WTC11 (cell line): ENCODE measurements around the gene AMPD3. TPM values are rescaled to one million over a fixed set of nuclear protein-coding genes. Genes with fewer than 3 reads are reported as not detected.

Experiments
- ATAC-seq: fragments of 200-7000 bp; cut with Tn5 transposase; 2 replicates; pipeline ENCODE4 v1.10.0; 2021; ENCODE audit warnings: mild to moderate bottlenecking, moderate library complexity
- CTCF ChIA-PET: fragments of 300-600 bp; sonication (Branson Sonifier 250); formaldehyde crosslinking; loops from one replicate; lab custom pipeline; 2021; ENCODE audit warnings: antibody characterized with exemption; lab: Charles Lee
- POLR2A ChIA-PET: fragments of 350-600 bp; sonication (Branson Sonifier 250); formaldehyde crosslinking; loops from one replicate; lab custom pipeline; 2021; ENCODE audit warnings: antibody characterized with exemption; lab: Charles Lee
- DNase-seq: peaks from one replicate; pipeline ENCODE4 v3.0.0; 2021; ENCODE audit warnings: low spot score
- H3K27ac Mint-ChIP-seq: 2 replicates; pipeline ENCODE4 v1.8.0; 2021; ENCODE audit warnings: mixed read lengths
- H3K27me3 Mint-ChIP-seq: 2 replicates; pipeline ENCODE4 v1.8.0; 2021; ENCODE audit warnings: low read depth, mild to moderate bottlenecking, moderate library complexity, mixed read lengths
- H3K36me3 Mint-ChIP-seq: 2 replicates; pipeline ENCODE4 v1.8.0; 2021; ENCODE audit warnings: mixed read lengths
- H3K4me1 Mint-ChIP-seq: 2 replicates; pipeline ENCODE4 v1.8.0; 2022; ENCODE audit warnings: mixed read lengths
- H3K4me3 Mint-ChIP-seq: 2 replicates; pipeline ENCODE4 v1.8.0; 2021; ENCODE audit warnings: mild to moderate bottlenecking, moderate library complexity, mixed read lengths
- H3K9me3 Mint-ChIP-seq: 2 replicates; pipeline ENCODE4 v1.8.0; 2021; ENCODE audit warnings: mixed read lengths
- CREM ChIP-seq: sonication (generic); formaldehyde crosslinking; IDR thresholded peaks from 2 replicates; pipeline ENCODE4 v1.8.1; 2022; ENCODE audit warnings: mild to moderate bottlenecking, missing genetic modification reagents, moderate library complexity
- FOXK1 ChIP-seq: sonication (generic); formaldehyde crosslinking; IDR thresholded peaks from 2 replicates; pipeline ENCODE4 v1.8.0; 2022; ENCODE audit warnings: mild to moderate bottlenecking, moderate library complexity, missing genetic modification reagents
- HMGA2 ChIP-seq: fragments of 250-450 bp; sonication (Bioruptor Pico); IDR thresholded peaks from 2 replicates; pipeline ENCODE4 v1.4.0; 2021; ENCODE audit warnings: mild to moderate bottlenecking, moderate library complexity
- IRF2 ChIP-seq: sonication (generic); formaldehyde crosslinking; IDR thresholded peaks from 2 replicates; pipeline ENCODE4 v1.8.0; 2022; ENCODE audit warnings: low read depth, missing genetic modification reagents, borderline replicate concordance
- JAZF1 ChIP-seq: fragments of 250-450 bp; sonication (Bioruptor Pico); IDR thresholded peaks from 2 replicates; pipeline ENCODE4 v1.9.0; 2021; ENCODE audit warnings: moderate library complexity, mild to moderate bottlenecking, inconsistent platforms
- NFATC4 ChIP-seq: fragments of 250-450 bp; sonication (Bioruptor Pico); IDR thresholded peaks from 2 replicates; pipeline ENCODE4 v1.9.0; 2021; ENCODE audit warnings: mild to moderate bottlenecking
- SMAD3 ChIP-seq: sonication (generic); formaldehyde crosslinking; IDR thresholded peaks from 2 replicates; pipeline ENCODE4 v1.8.0; 2022; ENCODE audit warnings: missing genetic modification reagents, mild to moderate bottlenecking, borderline replicate concordance
- TP53 ChIP-seq: sonication (generic); formaldehyde crosslinking; IDR thresholded peaks from 2 replicates; pipeline ENCODE4 v1.8.1; 2023; ENCODE audit warnings: mild to moderate bottlenecking, missing genetic modification reagents
- ZNF121 ChIP-seq: sonication (generic); formaldehyde crosslinking; IDR thresholded peaks from 2 replicates; pipeline ENCODE4 v1.8.0; 2023; ENCODE audit warnings: missing genetic modification reagents
- ZNF138 ChIP-seq: sonication (generic); formaldehyde crosslinking; conservative IDR thresholded peaks from 2 replicates; pipeline ENCODE4 v1.8.1; 2022; ENCODE audit warnings: mild to moderate bottlenecking, moderate library complexity, missing genetic modification reagents
- ZNF219 ChIP-seq: sonication (generic); formaldehyde crosslinking; IDR thresholded peaks from 2 replicates; pipeline ENCODE4 v1.8.0; 2023; ENCODE audit warnings: missing genetic modification reagents, mild to moderate bottlenecking, borderline replicate concordance
- ZNF423 ChIP-seq: fragments of 250-450 bp; sonication (Bioruptor Pico); IDR thresholded peaks from 2 replicates; pipeline ENCODE4 v2.1.2; 2022; ENCODE audit warnings: mild to moderate bottlenecking, moderate library complexity
- total RNA-seq: library from RNA; stranded (reverse); gene quantifications from 3 replicates; pipeline ENCODE4 v1.2.3, GENCODE V29; 2021
- TF ChIP-seq, protein P1 (sequence below): sonication (generic); formaldehyde crosslinking; IDR thresholded peaks from 2 replicates; pipeline ENCODE4 v1.8.1; 2023; ENCODE audit warnings: mild to moderate bottlenecking, missing genetic modification reagents
- TF ChIP-seq, protein P2 (sequence below): sonication (generic); formaldehyde crosslinking; IDR thresholded peaks from 2 replicates; pipeline ENCODE4 v1.8.1; 2022; ENCODE audit warnings: low read depth, missing genetic modification reagents, borderline replicate concordance
- TF ChIP-seq, protein P3 (sequence below): fragments of 250-450 bp; sonication (Bioruptor Pico); IDR thresholded peaks from 2 replicates; pipeline ENCODE4 v1.9.0; 2021; ENCODE audit warnings: mild to moderate bottlenecking
- TF ChIP-seq, protein P4 (sequence below): fragments of 250-450 bp; sonication (Bioruptor Pico); conservative IDR thresholded peaks from 2 replicates; pipeline ENCODE4 v1.9.0; 2021; ENCODE audit warnings: mild to moderate bottlenecking
- TF ChIP-seq, protein P5 (sequence below): sonication (generic); formaldehyde crosslinking; IDR thresholded peaks from 2 replicates; pipeline ENCODE4 v1.8.1; 2022; ENCODE audit warnings: missing genetic modification reagents, borderline replicate concordance
- TF ChIP-seq, protein P6 (sequence below): sonication (generic); formaldehyde crosslinking; IDR thresholded peaks from 2 replicates; pipeline ENCODE4 v1.8.1; 2022; ENCODE audit warnings: low read depth, mild to moderate bottlenecking, moderate library complexity, missing genetic modification reagents, borderline replicate concordance
- TF ChIP-seq, protein P7 (sequence below): sonication (generic); formaldehyde crosslinking; IDR thresholded peaks from 2 replicates; pipeline ENCODE4 v1.8.0; 2022; ENCODE audit warnings: mild to moderate bottlenecking, missing genetic modification reagents

The AMPD3 gene
- total RNA-seq, 1 experiment from 2014 or later: 6.4 TPM

DNA sequence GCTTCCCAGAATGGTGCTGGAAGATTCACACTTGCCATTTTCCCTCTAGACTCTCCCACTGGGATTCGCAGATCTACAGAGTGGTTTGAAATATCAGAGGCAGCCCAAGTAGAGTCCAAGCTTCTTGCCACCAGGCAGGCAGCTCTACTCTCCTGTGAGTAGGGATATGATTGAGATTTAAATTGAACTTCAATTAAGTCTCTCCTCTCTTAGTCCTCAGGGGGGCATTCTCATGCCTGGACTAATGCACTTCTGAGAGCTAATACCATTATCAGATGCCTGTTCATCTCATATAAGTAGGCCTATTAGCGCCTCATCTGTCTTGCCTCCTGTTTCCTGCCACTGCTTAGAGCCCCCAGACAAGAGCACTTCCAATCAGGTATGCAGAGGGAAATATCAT is 25.5 kb upstream of the AMPD3 start (continued):
- TF ChIP-seq, protein P1, sequence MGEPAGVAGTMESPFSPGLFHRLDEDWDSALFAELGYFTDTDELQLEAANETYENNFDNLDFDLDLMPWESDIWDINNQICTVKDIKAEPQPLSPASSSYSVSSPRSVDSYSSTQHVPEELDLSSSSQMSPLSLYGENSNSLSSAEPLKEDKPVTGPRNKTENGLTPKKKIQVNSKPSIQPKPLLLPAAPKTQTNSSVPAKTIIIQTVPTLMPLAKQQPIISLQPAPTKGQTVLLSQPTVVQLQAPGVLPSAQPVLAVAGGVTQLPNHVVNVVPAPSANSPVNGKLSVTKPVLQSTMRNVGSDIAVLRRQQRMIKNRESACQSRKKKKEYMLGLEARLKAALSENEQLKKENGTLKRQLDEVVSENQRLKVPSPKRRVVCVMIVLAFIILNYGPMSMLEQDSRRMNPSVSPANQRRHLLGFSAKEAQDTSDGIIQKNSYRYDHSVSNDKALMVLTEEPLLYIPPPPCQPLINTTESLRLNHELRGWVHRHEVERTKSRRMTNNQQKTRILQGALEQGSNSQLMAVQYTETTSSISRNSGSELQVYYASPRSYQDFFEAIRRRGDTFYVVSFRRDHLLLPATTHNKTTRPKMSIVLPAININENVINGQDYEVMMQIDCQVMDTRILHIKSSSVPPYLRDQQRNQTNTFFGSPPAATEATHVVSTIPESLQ: no peak
- no peak for TF ChIP-seq ZNF138
- TF ChIP-seq, protein P2, sequence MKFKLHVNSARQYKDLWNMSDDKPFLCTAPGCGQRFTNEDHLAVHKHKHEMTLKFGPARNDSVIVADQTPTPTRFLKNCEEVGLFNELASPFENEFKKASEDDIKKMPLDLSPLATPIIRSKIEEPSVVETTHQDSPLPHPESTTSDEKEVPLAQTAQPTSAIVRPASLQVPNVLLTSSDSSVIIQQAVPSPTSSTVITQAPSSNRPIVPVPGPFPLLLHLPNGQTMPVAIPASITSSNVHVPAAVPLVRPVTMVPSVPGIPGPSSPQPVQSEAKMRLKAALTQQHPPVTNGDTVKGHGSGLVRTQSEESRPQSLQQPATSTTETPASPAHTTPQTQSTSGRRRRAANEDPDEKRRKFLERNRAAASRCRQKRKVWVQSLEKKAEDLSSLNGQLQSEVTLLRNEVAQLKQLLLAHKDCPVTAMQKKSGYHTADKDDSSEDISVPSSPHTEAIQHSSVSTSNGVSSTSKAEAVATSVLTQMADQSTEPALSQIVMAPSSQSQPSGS (CRISPR knock-in tag): no peak
- TF ChIP-seq IRF2 (CRISPR knock-in tag): no peak

DNA sequence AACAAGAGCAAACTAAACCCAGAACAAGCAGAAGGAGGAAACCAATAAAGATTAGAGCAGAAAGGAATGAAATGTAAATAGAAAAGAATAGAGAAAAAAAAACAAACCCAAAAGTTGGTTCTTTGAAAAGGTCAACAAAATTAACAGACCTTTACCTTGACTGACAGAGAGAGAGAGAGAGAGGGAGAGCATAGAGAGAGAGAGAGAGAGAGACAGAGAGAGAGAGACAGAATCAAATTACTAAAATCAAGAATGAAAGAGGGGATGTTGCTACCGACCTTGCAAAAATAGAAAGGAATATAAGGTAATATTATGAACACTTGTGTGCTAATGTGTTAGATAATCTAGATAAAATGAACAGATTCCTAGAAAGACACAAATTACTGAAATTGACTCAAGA is 22.6 kb upstream of the AMPD3 start:
- H3K9me3 Mint-ChIP-seq: peaks cover 9% of the 10 kb centered on the region
- no peak overlapping the region for H3K4me3 Mint-ChIP-seq
- TF ChIP-seq, protein P3, sequence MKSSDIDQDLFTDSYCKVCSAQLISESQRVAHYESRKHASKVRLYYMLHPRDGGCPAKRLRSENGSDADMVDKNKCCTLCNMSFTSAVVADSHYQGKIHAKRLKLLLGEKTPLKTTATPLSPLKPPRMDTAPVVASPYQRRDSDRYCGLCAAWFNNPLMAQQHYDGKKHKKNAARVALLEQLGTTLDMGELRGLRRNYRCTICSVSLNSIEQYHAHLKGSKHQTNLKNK (CRISPR knock-in tag): no peak
- TF ChIP-seq, protein P4, sequence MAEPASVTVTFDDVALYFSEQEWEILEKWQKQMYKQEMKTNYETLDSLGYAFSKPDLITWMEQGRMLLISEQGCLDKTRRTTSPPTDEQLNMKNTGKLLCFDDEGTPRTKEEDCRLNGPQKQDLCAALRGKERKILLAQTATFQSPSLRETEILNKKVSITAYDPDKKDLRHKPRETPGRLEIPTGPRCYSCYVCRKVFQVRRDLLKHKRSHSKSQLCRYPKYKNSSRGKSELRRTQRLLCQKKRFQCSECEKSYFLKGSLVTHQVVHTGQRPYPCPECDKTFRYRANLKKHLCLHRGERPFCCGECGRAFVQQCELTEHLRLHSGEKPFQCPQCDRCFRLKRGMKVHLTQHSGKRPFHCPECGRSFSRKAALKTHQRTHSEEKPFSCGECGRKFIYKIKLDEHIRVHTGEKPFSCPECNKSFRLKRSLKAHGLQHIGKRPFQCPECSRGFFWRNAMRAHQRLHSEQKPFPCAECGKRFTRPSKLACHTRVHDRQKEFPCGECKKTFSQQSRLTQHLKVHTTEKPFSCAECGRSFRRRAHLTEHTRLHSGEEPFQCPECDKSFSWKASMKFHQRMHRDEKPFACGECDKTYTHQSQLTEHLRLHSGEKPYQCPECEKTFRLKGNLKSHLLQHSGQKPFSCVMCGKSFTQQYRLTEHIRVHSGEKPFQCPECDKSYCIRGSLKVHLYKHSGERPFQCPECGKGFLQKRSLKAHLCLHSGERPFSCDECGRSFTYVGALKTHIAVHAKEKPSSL (CRISPR knock-in tag): no peak
- TF ChIP-seq ZNF121 (CRISPR knock-in tag) (no peak), NFATC4 (CRISPR knock-in tag) (no peak), FOXK1 (no peak), ZNF138 (no peak), HMGA2 (no peak), JAZF1 (CRISPR knock-in tag) (no peak), ZNF219 (CRISPR knock-in tag) (no peak), CREM (CRISPR knock-in tag) (no peak)
- TF ChIP-seq, protein P5, sequence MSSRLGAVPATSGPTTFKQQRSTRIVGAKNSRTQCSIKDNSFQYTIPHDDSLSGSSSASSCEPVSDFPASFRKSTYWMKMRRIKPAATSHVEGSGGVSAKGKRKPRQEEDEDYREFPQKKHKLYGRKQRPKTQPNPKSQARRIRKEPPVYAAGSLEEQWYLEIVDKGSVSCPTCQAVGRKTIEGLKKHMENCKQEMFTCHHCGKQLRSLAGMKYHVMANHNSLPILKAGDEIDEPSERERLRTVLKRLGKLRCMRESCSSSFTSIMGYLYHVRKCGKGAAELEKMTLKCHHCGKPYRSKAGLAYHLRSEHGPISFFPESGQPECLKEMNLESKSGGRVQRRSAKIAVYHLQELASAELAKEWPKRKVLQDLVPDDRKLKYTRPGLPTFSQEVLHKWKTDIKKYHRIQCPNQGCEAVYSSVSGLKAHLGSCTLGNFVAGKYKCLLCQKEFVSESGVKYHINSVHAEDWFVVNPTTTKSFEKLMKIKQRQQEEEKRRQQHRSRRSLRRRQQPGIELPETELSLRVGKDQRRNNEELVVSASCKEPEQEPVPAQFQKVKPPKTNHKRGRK (CRISPR knock-in tag): no peak
- TF ChIP-seq, protein P6, sequence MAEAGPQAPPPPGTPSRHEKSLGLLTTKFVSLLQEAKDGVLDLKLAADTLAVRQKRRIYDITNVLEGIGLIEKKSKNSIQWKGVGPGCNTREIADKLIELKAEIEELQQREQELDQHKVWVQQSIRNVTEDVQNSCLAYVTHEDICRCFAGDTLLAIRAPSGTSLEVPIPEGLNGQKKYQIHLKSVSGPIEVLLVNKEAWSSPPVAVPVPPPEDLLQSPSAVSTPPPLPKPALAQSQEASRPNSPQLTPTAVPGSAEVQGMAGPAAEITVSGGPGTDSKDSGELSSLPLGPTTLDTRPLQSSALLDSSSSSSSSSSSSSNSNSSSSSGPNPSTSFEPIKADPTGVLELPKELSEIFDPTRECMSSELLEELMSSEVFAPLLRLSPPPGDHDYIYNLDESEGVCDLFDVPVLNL (CRISPR knock-in tag): no peak
- no peaks in the 10 kb centered on the region for H3K36me3 Mint-ChIP-seq
- ATAC-seq: no peak
- ChIA-PET CTCF (no interaction called here), POLR2A (no interaction called here)
- H3K27me3 Mint-ChIP-seq: no peaks in the 10 kb centered on the region; the same call in 1 of the 2 replicates
- DNase-seq: no peak
- no peak overlapping the region for H3K27ac Mint-ChIP-seq
- H3K4me1 Mint-ChIP-seq: no peaks in the 10 kb centered on the region

DNA sequence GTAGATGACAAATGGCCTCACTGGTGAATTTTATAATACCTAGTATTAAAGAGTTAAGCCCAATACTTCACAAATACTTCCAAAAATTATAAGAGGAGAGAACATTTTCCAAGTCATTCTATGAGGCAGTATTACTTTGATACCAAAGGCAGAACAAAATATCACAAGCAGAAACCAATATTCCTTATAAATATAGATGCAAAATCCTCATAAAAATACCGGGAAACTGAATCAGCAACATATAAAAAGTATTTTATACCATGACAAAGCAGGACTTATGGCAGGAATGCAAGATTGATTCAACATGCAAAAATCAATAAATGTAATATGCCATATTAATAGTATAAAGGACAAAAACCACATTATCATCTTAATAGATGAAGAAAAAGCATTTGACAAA is 22.1 kb upstream of the AMPD3 start:
- H3K27me3 Mint-ChIP-seq: no peaks in the 10 kb centered on the region; the same call in 1 of the 2 replicates
- H3K4me1 Mint-ChIP-seq: no peaks in the 10 kb centered on the region
- DNase-seq: no peak
- no peak overlapping the region for H3K4me3 Mint-ChIP-seq
- no peaks in the 10 kb centered on the region for H3K36me3 Mint-ChIP-seq
- POLR2A ChIA-PET: no interaction called here
- H3K27ac Mint-ChIP-seq: no peak overlapping the region
- ATAC-seq: no peak
- CTCF ChIA-PET: no interaction called here
- peaks cover 9% of the 10 kb centered on the region for H3K9me3 Mint-ChIP-seq
- TF ChIP-seq ZNF423 (CRISPR knock-in tag) (no peak), SMAD3 (CRISPR knock-in tag) (no peak), TP53 (CRISPR knock-in tag) (no peak)
- TF ChIP-seq, protein P4 (CRISPR knock-in tag): no peak
- TF ChIP-seq, protein P7, sequence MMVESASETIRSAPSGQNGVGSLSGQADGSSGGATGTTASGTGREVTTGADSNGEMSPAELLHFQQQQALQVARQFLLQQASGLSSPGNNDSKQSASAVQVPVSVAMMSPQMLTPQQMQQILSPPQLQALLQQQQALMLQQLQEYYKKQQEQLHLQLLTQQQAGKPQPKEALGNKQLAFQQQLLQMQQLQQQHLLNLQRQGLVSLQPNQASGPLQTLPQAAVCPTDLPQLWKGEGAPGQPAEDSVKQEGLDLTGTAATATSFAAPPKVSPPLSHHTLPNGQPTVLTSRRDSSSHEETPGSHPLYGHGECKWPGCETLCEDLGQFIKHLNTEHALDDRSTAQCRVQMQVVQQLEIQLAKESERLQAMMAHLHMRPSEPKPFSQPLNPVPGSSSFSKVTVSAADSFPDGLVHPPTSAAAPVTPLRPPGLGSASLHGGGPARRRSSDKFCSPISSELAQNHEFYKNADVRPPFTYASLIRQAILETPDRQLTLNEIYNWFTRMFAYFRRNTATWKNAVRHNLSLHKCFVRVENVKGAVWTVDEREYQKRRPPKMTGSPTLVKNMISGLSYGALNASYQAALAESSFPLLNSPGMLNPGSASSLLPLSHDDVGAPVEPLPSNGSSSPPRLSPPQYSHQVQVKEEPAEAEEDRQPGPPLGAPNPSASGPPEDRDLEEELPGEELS (CRISPR knock-in tag): no peak
